Fibroblast of the conjunctiva (primary cell): ENCODE data around the gene MMP17.
A peak's percentile ranks its signal among the peaks of the same experiment; 100 is the strongest.

Experiments
- DNase-seq: peaks from one replicate; pipeline ENCODE4 v3.0.0-alpha.2; 2010; ENCODE audit warnings: low read depth

MMP17 gene

DNA sequence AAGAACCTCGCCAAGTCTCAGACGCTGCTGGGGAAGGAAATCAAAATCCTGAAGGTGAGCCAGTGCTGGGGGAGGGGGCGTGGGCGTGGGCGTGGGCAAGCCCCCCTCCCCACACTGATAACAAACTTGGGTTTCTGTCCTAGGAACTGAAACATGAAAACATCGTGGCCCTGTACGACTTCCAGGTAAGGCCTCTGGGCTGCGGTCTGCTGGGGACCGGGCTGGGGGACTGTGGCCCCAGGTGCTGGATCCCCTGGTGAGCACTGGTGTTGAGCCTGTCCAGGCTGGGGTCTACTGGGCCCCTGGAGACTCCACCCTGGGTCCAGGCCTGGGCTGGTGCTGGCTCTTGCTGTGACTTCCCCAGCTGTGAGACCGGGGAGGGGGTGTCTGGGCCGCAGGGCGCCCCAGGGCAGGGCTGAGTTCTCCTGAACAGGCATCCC lies 67.5 kb downstream of the MMP17 start:
- no peak for DNase-seq

DNA sequence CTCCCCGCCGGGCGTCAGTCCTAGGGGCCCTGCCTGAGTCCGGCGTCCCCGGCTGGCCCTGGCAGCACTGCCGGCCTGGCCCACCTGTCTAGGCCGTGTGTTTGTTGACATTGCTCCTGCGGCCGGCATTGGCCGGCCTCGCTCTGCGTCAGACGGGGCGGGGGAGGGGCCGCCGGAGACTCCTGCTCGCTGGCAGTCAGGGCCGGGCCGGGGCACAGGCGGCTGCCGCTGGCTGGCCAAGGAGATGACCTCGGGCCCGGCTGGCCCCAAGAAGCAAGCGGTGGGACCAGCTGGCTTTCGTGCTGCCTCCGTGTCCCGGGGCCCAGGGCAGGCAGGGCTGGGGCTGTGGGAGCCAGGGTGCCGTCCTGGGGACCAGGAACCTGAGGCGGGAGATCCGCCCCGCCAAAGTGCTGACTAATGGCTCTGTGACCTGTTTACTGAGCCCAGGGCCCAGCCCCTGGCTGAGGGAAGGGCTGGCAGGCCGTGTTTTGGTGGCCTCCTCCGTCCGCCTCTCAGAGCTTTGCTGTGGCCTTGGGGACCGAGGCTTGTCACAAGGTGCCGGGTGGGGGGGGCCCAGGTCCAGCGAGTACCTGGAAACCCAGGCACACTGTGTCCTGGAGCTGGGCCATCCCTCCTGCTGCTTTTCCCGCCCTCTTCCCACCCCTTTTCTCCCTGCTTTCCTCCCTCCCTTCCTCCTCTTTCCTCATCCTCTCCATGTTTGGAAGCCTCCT lies 68.1 kb downstream of the MMP17 start:
- DNase-seq, result peak; percentile 56

DNA sequence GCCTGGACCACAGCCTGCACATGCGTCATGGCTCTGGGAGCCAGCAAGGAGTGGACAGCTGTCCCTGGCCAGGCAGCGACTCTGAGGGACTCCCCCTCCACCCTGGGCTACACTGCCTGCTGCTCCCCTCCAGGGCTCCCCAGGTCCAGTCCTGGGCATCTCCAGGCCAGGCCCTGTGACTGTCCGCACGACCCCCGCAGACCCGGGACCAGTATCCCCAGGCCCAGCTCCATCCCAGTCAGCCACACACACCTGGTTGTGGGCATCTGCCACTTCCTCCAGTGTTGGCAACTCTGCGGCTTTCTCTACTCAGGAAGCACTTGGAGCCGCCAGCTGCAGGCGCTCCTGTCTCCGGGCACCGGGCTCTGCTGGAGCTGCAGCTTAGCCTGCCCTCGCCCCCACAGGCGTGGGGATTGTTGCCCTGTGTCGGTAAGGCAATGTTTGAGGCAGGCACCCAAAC lies 68.6 kb downstream of the MMP17 start:
- DNase-seq, result no peak

DNA sequence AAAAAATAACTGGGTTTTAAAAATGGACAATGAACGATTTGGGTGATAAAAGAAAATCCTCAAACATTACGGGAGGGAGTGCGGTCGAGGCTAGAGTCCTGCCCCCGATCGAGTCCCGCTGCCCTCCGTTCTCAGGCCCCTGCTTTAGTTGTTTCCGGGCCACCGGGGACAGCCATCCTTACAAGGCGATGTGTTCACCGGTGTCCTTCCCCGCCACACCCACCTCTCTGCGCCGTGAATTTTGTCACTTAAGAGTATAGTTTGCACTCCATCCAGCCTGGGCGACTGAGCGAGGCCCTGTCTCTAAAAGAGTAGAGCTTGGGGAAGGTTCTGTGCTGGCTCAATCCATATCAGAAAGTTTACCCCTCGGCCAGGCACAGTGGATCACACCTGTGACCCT lies 69.1 kb downstream of the MMP17 start:
- no peak for DNase-seq

DNA sequence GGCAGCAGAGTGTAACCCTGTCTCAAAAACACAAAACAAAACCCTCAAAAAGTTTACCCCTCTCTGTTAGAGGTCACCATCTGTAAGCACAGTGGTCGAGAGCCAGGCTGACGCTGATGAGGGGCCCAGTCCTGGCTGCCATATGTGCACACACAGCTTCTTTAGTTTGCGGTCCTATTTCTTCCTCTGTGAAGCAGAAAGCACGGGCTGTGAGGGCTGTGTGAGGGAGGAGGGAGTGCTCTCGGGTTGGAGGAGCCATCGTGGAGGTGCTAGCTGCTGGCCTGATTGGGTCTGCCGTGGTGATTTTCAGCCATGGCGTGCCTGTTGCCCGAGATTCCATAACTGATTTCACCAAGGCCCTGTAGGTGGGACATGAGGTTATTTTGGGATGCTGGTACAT lies 69.7 kb downstream of the MMP17 start:
- DNase-seq, result no peak

DNA sequence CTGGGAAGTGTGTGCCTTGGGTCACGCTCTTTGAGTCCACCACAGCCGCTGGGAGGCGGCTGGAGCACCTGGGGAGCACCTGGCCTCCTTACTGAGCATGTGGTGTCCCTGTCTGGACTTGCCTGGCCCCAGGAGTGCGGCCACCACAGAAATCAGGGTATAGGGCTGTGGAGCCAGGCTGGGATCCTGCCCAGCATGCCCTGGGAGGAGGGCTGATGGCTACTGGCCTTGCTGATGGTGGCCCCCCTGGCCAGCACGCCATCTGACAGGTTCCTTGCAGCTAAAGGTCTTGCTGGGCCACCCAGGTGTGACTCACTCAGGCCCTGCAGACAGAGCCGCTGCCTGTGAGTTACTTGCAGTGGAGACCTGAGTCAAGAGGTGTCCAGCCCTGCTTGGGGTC lies 72.2 kb downstream of the MMP17 start:
- DNase-seq, result no peak
